ENCODE data around the gene HLCS.
"Not testable (repeated sequence)": the region's sequence is repeated elsewhere in the genome, so short reads cannot be mapped to it uniquely, and the experiment has no call there.

The HLCS gene

GRCh38 chr21:36964398-36964797, 2.1 kb downstream of the HLCS start:
- Histone ChIP-seq H3K4me1 (ENCODE audit: control insufficient read depth, insufficient read depth, low read length) (peaks cover 10% of the 10 kb centered on the region), H3K4me3 (ENCODE audit: low read length) (no peak overlapping the region), H3K27me3 (ENCODE audit: control insufficient read depth, insufficient read depth, low read length) (no peaks in the 10 kb centered on the region), H3K9me3 (ENCODE audit: control insufficient read depth, low read length) (no peaks in the 10 kb centered on the region), H3K9ac (ENCODE audit: low read length) (no peak overlapping the region), H3K36me3 (ENCODE audit: control insufficient read depth, insufficient read depth, low read length) (no peaks in the 10 kb centered on the region)

- Histone ChIP-seq H3K9me3 (ENCODE audit: control insufficient read depth, low read length) (no peaks in the 10 kb centered on the region), H3K4me3 (ENCODE audit: low read length) (no peak overlapping the region), H3K9ac (ENCODE audit: low read length) (no peak overlapping the region), H3K4me1 (ENCODE audit: control insufficient read depth, insufficient read depth, low read length) (peaks cover 8% of the 10 kb centered on the region), H3K27me3 (ENCODE audit: control insufficient read depth, insufficient read depth, low read length) (no peaks in the 10 kb centered on the region), H3K36me3 (ENCODE audit: control insufficient read depth, insufficient read depth, low read length) (no peaks in the 10 kb centered on the region)
Measured at GRCh38 chr21:36962098-36962780, 4.2 kb downstream of the HLCS start.

- no peaks in the 10 kb centered on the region for H3K36me3 ChIP-seq (ENCODE audit: control insufficient read depth, insufficient read depth, low read length)
- no peak overlapping the region for H3K4me3 ChIP-seq (ENCODE audit: low read length)
- peaks cover 4% of the 10 kb centered on the region for H3K4me1 ChIP-seq (ENCODE audit: control insufficient read depth, insufficient read depth, low read length)
- no peak overlapping the region for H3K9ac ChIP-seq (ENCODE audit: low read length)
- no peaks in the 10 kb centered on the region for H3K9me3 ChIP-seq (ENCODE audit: control insufficient read depth, low read length)
- H3K27me3 ChIP-seq (ENCODE audit: control insufficient read depth, insufficient read depth, low read length), result no peaks in the 10 kb centered on the region
Measured at GRCh38 chr21:36960676-36961284, 5.7 kb downstream of the HLCS start.

- no peaks in the 10 kb centered on the region for H3K36me3 ChIP-seq (ENCODE audit: control insufficient read depth, insufficient read depth, low read length)
Measured at GRCh38 chr21:36959020-36959835, 7.2 kb downstream of the HLCS start.

GRCh38 chr21:36955783-36956182, 10.7 kb downstream of the HLCS start:
- H3K9me3 ChIP-seq (ENCODE audit: control insufficient read depth, low read length), result no peaks in the 10 kb centered on the region
- no peaks in the 10 kb centered on the region for H3K27me3 ChIP-seq (ENCODE audit: control insufficient read depth, insufficient read depth, low read length)
- no peaks in the 10 kb centered on the region for H3K36me3 ChIP-seq (ENCODE audit: control insufficient read depth, insufficient read depth, low read length)
- no peaks in the 10 kb centered on the region for H3K4me1 ChIP-seq (ENCODE audit: control insufficient read depth, insufficient read depth, low read length)
- no peak overlapping the region for H3K4me3 ChIP-seq (ENCODE audit: low read length)
- no peak overlapping the region for H3K9ac ChIP-seq (ENCODE audit: low read length)

More at GRCh38 chr21:36959020-36959835, 7.2 kb downstream of the HLCS start:
- Histone ChIP-seq H3K27me3 (ENCODE audit: control insufficient read depth, insufficient read depth, low read length) (no peaks in the 10 kb centered on the region), H3K4me3 (ENCODE audit: low read length) (no peak overlapping the region), H3K4me1 (ENCODE audit: control insufficient read depth, insufficient read depth, low read length) (no peaks in the 10 kb centered on the region), H3K9me3 (ENCODE audit: control insufficient read depth, low read length) (no peaks in the 10 kb centered on the region), H3K9ac (ENCODE audit: low read length) (no peak overlapping the region)

GRCh38 chr21:36952331-36952730, 14.1 kb downstream of the HLCS start:
- not testable (repeated sequence) for H3K27me3 ChIP-seq (ENCODE audit: control insufficient read depth, insufficient read depth, low read length); H3K9me3 ChIP-seq (ENCODE audit: control insufficient read depth, low read length); H3K4me3 ChIP-seq (ENCODE audit: low read length); H3K36me3 ChIP-seq (ENCODE audit: control insufficient read depth, insufficient read depth, low read length); H3K9ac ChIP-seq (ENCODE audit: low read length); H3K4me1 ChIP-seq (ENCODE audit: control insufficient read depth, insufficient read depth, low read length)

GRCh38 chr21:36949171-36950141, 17.0 kb downstream of the HLCS start:
- no peaks in the 10 kb centered on the region for H3K27me3 ChIP-seq (ENCODE audit: control insufficient read depth, insufficient read depth, low read length)
- H3K9ac ChIP-seq (ENCODE audit: low read length), result no peak overlapping the region
- H3K4me1 ChIP-seq (ENCODE audit: control insufficient read depth, insufficient read depth, low read length), result no peaks in the 10 kb centered on the region
- H3K4me3 ChIP-seq (ENCODE audit: low read length), result no peak overlapping the region
- no peaks in the 10 kb centered on the region for H3K36me3 ChIP-seq (ENCODE audit: control insufficient read depth, insufficient read depth, low read length)
- H3K9me3 ChIP-seq (ENCODE audit: control insufficient read depth, low read length), result no peaks in the 10 kb centered on the region

GRCh38 chr21:36948686-36949085, 17.8 kb downstream of the HLCS start:
- Histone ChIP-seq H3K9ac (ENCODE audit: low read length) (no peak overlapping the region), H3K4me3 (ENCODE audit: low read length) (no peak overlapping the region), H3K4me1 (ENCODE audit: control insufficient read depth, insufficient read depth, low read length) (no peaks in the 10 kb centered on the region), H3K9me3 (ENCODE audit: control insufficient read depth, low read length) (no peaks in the 10 kb centered on the region), H3K36me3 (ENCODE audit: control insufficient read depth, insufficient read depth, low read length) (no peaks in the 10 kb centered on the region), H3K27me3 (ENCODE audit: control insufficient read depth, insufficient read depth, low read length) (no peaks in the 10 kb centered on the region)

- no peaks in the 10 kb centered on the region for H3K9me3 ChIP-seq (ENCODE audit: control insufficient read depth, low read length)
- H3K27me3 ChIP-seq (ENCODE audit: control insufficient read depth, insufficient read depth, low read length), result no peaks in the 10 kb centered on the region
- H3K36me3 ChIP-seq (ENCODE audit: control insufficient read depth, insufficient read depth, low read length), result no peaks in the 10 kb centered on the region
Measured at GRCh38 chr21:36946949-36947356, 19.5 kb downstream of the HLCS start.

GRCh38 chr21:36945496-36946138, 20.9 kb downstream of the HLCS start:
- Histone ChIP-seq H3K9ac (ENCODE audit: low read length) (no peak overlapping the region), H3K9me3 (ENCODE audit: control insufficient read depth, low read length) (no peaks in the 10 kb centered on the region), H3K4me1 (ENCODE audit: control insufficient read depth, insufficient read depth, low read length) (no peaks in the 10 kb centered on the region), H3K27me3 (ENCODE audit: control insufficient read depth, insufficient read depth, low read length) (no peaks in the 10 kb centered on the region), H3K36me3 (ENCODE audit: control insufficient read depth, insufficient read depth, low read length) (no peaks in the 10 kb centered on the region), H3K4me3 (ENCODE audit: low read length) (no peak overlapping the region)

More at GRCh38 chr21:36946949-36947356, 19.5 kb downstream of the HLCS start:
- Histone ChIP-seq H3K4me3 (ENCODE audit: low read length) (no peak overlapping the region), H3K9ac (ENCODE audit: low read length) (no peak overlapping the region), H3K4me1 (ENCODE audit: control insufficient read depth, insufficient read depth, low read length) (no peaks in the 10 kb centered on the region)
